HFF-Myc (cell line): ENCODE results near the gene PRKAG1.

Experiments
- DNase-seq: peaks from one replicate; pipeline ENCODE4 v3.0.0-alpha.2; 2011; ENCODE audit warnings: low read depth; ENCODE audit errors: extremely low read depth
- H3K4me3 ChIP-seq: replicated peaks from 2 replicates; pipeline ENCODE4 v1.5.1; 2011; ENCODE audit warnings: low read depth, mild to moderate bottlenecking, control low read depth, low read length
- CTCF ChIP-seq: IDR thresholded peaks from 2 replicates; pipeline ENCODE4 v1.5.1; 2012; ENCODE audit warnings: mild to moderate bottlenecking, low read depth, low read length, control low read depth; ENCODE audit errors: missing control alignments

The PRKAG1 gene

GRCh38 chr12:49013428-49013827 lies 5.1 kb downstream of the PRKAG1 start:
- no peak for TF ChIP-seq CTCF
- no peak for DNase-seq
- H3K4me3 ChIP-seq = no peak overlapping the region

- DNase-seq = no peak
- TF ChIP-seq CTCF = no peak
- no peak overlapping the region for H3K4me3 ChIP-seq
Observed at GRCh38 chr12:49012739-49013138, 5.8 kb downstream of the PRKAG1 start.

GRCh38 chr12:49010092-49010668 lies 8.4 kb downstream of the PRKAG1 start:
- no peak for TF ChIP-seq CTCF
- no peak overlapping the region for H3K4me3 ChIP-seq
- DNase-seq = no peak

- H3K4me3 ChIP-seq = no peak overlapping the region
- no peak for DNase-seq
- no peak for TF ChIP-seq CTCF
Observed at GRCh38 chr12:49008943-49009342, 9.6 kb downstream of the PRKAG1 start.

- H3K4me3 ChIP-seq = peak overlapping the region; percentile 56
- no peak for DNase-seq
- no peak for TF ChIP-seq CTCF
Observed at GRCh38 chr12:49000346-49000745, 18.2 kb downstream of the PRKAG1 start.

- no peak for DNase-seq
- no peak for TF ChIP-seq CTCF
- peak within 1 kb of the TSS; percentile 56 for H3K4me3 ChIP-seq
Observed at GRCh38 chr12:48999371-49000131, 19.0 kb downstream of the PRKAG1 start, which contains the start of gene DDN. TSS of gene DDN (minus strand) at chr12:48999375. CDS start at chr12:48999287, 88 bp downstream.
